Measurements from ENCODE around the gene MCCD1. TPM values are rescaled to one million over a fixed set of nuclear protein-coding genes. Genes with fewer than 3 reads are reported as not detected.

Gene MCCD1
- not detected in 5 replicates for total RNA-seq (2022; extraction: Qiagen RNA extraction)

DNA sequence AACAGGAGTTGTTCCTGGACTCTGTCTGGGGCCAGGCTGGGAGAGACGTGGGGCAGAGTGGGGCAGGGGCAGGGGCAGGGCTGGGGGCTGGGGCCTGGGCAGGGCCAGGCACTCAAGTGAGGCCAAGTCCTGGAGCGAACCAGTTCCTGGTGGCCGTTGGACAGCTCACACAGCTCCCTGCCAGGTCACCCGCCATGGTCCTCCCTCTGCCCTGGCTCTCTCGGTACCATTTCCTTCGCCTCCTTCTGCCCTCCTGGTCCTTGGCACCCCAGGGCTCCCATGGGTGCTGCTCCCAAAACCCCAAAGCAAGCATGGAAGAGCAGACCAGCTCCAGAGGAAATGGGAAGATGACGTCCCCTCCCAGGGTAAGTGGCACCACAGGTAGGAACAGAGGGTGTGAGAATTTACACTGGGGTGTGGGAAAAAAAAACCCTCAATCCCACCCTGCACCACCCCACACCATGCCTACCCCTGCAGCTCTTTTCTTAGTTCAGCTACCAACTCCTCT lies at the start of gene MCCD1:
Gene MCCD1 (plus strand): TSS at position 142 of the 508 bp plus-strand sequence. CDS start 53 bp downstream, at position 195.

DNA sequence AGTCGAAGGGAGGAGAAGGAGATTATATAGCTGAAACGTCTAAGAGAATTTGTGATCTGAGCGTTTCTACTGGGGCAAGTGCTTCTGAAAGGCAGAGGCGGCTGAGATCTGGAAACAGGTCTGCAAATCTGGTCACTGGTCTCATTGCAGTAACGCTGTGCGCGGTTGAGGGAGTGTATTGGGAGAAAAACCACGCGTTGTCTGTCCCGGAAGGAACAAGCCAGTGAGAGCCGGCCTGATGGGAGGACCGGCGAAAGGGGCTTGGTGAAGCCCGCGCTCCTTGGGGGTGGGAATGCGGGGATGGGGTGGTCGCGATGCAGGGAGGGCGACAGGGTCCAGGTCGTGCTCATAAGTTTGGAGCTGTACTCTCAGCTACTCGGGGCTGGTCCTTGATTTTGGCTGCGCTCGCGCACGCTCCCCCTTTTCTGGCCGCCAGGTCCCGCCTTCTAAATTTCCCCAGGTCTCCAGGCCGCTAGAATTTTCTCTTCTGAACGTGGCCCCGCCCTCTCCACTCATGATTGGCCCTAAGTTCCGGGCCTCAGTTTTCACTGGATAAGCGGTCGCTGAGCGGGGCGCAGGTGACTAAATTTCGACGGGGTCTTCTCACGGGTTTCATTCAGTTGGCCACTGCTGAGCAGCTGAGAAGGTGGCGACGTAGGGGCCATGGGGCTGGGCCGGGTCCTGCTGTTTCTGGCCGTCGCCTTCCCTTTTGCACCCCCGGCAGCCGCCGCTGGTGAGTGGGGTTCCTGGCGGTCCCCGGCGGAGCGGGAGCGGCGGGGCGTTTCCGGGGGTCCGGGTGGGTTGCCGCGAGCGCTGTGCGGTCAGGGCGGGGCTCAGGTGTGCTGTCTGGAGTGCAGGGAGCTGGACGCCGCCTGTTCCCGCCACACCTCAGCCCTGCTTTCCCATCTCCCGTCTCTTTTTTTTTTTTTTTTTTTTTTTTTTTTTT lies 31.0 kb upstream of the MCCD1 start, which contains the start of gene MICB:
Gene MICB (plus strand): TSS at position 615 of the 946 bp plus-strand sequence. CDS start 49 bp downstream, at position 664.

DNA sequence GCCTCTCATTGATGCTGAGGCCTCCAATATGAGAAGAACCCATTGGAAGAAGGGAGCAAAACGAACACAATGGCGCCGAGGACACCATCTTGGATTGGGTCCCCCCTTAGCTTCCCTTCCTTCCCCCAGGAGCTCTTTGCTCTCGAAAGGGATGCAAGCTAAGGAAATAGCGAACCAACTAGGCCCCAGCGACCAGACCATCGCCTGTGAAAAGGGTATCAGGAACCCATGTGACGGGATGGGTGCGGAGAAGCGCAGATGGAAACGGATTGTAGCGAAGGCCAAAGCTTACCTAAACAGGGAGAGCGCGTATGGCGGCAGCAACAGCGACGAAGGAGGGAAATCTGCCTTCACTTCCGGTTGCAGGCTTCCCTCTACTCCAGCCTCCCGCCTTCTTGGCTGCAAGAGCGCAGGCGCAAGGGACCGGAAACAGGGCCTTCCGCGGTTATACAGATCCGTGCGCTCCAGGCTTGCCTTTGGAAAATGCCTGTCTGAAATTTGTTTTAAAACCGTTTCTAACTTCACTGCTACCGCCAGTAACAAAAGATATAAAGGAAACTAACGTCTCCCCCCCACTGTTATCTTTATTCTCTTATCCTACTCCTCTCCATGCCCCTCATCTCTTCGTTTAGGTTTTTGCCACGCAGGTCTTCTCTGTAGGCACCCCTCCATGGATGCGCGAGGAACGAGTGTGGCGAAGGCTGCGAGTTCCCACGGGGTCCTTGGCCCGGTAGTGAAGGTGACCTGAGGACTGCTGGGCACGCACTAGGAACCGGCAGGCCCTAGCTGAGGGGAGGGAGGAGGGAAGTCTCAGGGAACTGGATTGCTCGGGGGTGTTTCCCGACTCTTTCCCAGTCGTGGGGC lies 13.1 kb downstream of the MCCD1 start, which contains the start of gene DDX39B:
Gene DDX39B (minus strand): TSS at position 346 of the 864 bp plus-strand sequence. CDS start 1,471 bp downstream, outside the sequence.

GRCh38 chr6:31546339-31546957 lies 17.7 kb downstream of the MCCD1 start, which contains the start of gene ATP6V1G2:
TSS of gene ATP6V1G2 (minus strand) at chr6:31546608. CDS start at chr6:31546559, 49 bp downstream.

GRCh38 chr6:31546958-31547726 lies 18.4 kb downstream of the MCCD1 start, which contains the start of gene NFKBIL1:
TSS of gene NFKBIL1 (plus strand) at chr6:31547608. CDS start at chr6:31547695, 87 bp downstream.

DNA sequence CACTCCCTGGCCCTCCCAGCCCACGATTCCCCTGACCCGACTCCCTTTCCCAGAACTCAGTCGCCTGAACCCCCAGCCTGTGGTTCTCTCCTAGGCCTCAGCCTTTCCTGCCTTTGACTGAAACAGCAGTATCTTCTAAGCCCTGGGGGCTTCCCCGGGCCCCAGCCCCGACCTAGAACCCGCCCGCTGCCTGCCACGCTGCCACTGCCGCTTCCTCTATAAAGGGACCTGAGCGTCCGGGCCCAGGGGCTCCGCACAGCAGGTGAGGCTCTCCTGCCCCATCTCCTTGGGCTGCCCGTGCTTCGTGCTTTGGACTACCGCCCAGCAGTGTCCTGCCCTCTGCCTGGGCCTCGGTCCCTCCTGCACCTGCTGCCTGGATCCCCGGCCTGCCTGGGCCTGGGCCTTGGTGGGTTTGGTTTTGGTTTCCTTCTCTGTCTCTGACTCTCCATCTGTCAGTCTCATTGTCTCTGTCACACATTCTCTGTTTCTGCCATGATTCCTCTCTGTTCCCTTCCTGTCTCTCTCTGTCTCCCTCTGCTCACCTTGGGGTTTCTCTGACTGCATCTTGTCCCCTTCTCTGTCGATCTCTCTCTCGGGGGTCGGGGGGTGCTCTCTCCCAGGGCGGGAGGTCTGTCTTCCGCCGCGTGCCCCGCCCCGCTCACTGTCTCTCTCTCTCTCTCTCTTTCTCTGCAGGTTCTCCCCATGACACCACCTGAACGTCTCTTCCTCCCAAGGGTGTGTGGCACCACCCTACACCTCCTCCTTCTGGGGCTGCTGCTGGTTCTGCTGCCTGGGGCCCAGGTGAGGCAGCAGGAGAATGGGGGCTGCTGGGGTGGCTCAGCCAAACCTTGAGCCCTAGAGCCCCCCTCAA lies 43.5 kb downstream of the MCCD1 start, which contains the start of gene LTA:
Gene LTA (plus strand): TSS at position 249 of the 871 bp plus-strand sequence. CDS start 454 bp downstream, at position 703.

DNA sequence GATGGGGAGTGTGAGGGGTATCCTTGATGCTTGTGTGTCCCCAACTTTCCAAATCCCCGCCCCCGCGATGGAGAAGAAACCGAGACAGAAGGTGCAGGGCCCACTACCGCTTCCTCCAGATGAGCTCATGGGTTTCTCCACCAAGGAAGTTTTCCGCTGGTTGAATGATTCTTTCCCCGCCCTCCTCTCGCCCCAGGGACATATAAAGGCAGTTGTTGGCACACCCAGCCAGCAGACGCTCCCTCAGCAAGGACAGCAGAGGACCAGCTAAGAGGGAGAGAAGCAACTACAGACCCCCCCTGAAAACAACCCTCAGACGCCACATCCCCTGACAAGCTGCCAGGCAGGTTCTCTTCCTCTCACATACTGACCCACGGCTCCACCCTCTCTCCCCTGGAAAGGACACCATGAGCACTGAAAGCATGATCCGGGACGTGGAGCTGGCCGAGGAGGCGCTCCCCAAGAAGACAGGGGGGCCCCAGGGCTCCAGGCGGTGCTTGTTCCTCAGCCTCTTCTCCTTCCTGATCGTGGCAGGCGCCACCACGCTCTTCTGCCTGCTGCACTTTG lies 46.7 kb downstream of the MCCD1 start, which contains the start of gene TNF:
Gene TNF (plus strand): TSS at position 231 of the 567 bp plus-strand sequence. CDS start 177 bp downstream, at position 408.

Other genes with a start within 250 kb of the MCCD1 start
- gene HLA-B, start 171.8 kb upstream of the MCCD1 start, total RNA-seq (2022; extraction: Qiagen RNA extraction) = 24.9 to 35.0 TPM (median 28.2 TPM) in 5 replicates
- 27.8 to 29.9 TPM (median 29.8 TPM) in 5 replicates for gene MICA, start 125.4 kb upstream of the MCCD1 start, total RNA-seq (2022; extraction: Qiagen RNA extraction)
- 6.1 to 7.7 TPM (median 7.3 TPM) in 5 replicates for gene MICB, start 30.8 kb upstream of the MCCD1 start, total RNA-seq (2022; extraction: Qiagen RNA extraction)
- 331 to 435 TPM (median 353 TPM) in 5 replicates for gene DDX39B, start 13.0 kb downstream of the MCCD1 start, total RNA-seq (2022; extraction: Qiagen RNA extraction)
- gene ATP6V1G2, start 17.6 kb downstream of the MCCD1 start, total RNA-seq (2022; extraction: Qiagen RNA extraction) = 0.46 to 0.93 TPM (median 0.67 TPM) in 5 replicates
- 9.7 to 12.5 TPM (median 11.6 TPM) in 5 replicates for gene NFKBIL1, start 18.6 kb downstream of the MCCD1 start, total RNA-seq (2022; extraction: Qiagen RNA extraction)
- 0.07 to 0.31 TPM (median 0.13 TPM) in 3 of 5 replicates, not detected in the others for gene LTA, start 43.3 kb downstream of the MCCD1 start, total RNA-seq (2022; extraction: Qiagen RNA extraction)
- 0.08 to 0.12 TPM in 2 of 5 replicates, not detected in the others for gene TNF, start 46.6 kb downstream of the MCCD1 start, total RNA-seq (2022; extraction: Qiagen RNA extraction)
- 0.29 to 0.47 TPM (median 0.38 TPM) in 5 replicates for gene LTB, start 53.5 kb downstream of the MCCD1 start, total RNA-seq (2022; extraction: Qiagen RNA extraction)
- gene LST1, start 57.3 kb downstream of the MCCD1 start, total RNA-seq (2022; extraction: Qiagen RNA extraction) = 0.37 TPM in 1 of 5 replicates, not detected in the others
- gene NCR3, start 64.0 kb downstream of the MCCD1 start, total RNA-seq (2022; extraction: Qiagen RNA extraction) = not detected in 5 replicates
- gene AIF1, start 86.3 kb downstream of the MCCD1 start, total RNA-seq (2022; extraction: Qiagen RNA extraction) = not detected in 5 replicates
- gene PRRC2A, start 91.8 kb downstream of the MCCD1 start, total RNA-seq (2022; extraction: Qiagen RNA extraction) = 76.6 to 89.9 TPM (median 84.4 TPM) in 5 replicates
- gene BAG6, start 123.7 kb downstream of the MCCD1 start, total RNA-seq (2022; extraction: Qiagen RNA extraction) = 129 to 143 TPM (median 133 TPM) in 5 replicates
- 2.9 to 3.8 TPM (median 3.4 TPM) in 5 replicates for gene APOM, start 126.9 kb downstream of the MCCD1 start, total RNA-seq (2022; extraction: Qiagen RNA extraction)
- gene C6orf47, start 131.8 kb downstream of the MCCD1 start, total RNA-seq (2022; extraction: Qiagen RNA extraction) = 10.1 to 14.9 TPM (median 12.4 TPM) in 5 replicates
- gene GPANK1, start 136.0 kb downstream of the MCCD1 start, total RNA-seq (2022; extraction: Qiagen RNA extraction) = 9.3 to 11.4 TPM (median 11.1 TPM) in 5 replicates
- 154 to 183 TPM (median 177 TPM) in 5 replicates for gene CSNK2B, start 137.1 kb downstream of the MCCD1 start, total RNA-seq (2022; extraction: Qiagen RNA extraction)
- 3.4 to 4.7 TPM (median 3.9 TPM) in 5 replicates for gene LY6G5B, start 141.0 kb downstream of the MCCD1 start, total RNA-seq (2022; extraction: Qiagen RNA extraction)
- 0.75 to 2.1 TPM (median 1.5 TPM) in 5 replicates for gene LY6G5C, start 152.1 kb downstream of the MCCD1 start, total RNA-seq (2022; extraction: Qiagen RNA extraction)
- gene ABHD16A, start 174.4 kb downstream of the MCCD1 start, total RNA-seq (2022; extraction: Qiagen RNA extraction) = 15.0 to 19.1 TPM (median 17.0 TPM) in 5 replicates
- not detected in 5 replicates for gene LY6G6F, start 177.9 kb downstream of the MCCD1 start, total RNA-seq (2022; extraction: Qiagen RNA extraction)
- gene LY6G6D, start 186.4 kb downstream of the MCCD1 start, total RNA-seq (2022; extraction: Qiagen RNA extraction) = not detected in 5 replicates
- gene LY6G6C, start 192.8 kb downstream of the MCCD1 start, total RNA-seq (2022; extraction: Qiagen RNA extraction) = 0.13 to 0.18 TPM in 2 of 5 replicates, not detected in the others
- not detected in 5 replicates for gene MPIG6B, start 194.4 kb downstream of the MCCD1 start, total RNA-seq (2022; extraction: Qiagen RNA extraction)
- gene DDAH2, start 200.3 kb downstream of the MCCD1 start, total RNA-seq (2022; extraction: Qiagen RNA extraction) = 25.9 to 32.1 TPM (median 29.2 TPM) in 5 replicates
- gene CLIC1, start 207.6 kb downstream of the MCCD1 start, total RNA-seq (2022; extraction: Qiagen RNA extraction) = 475 to 491 TPM (median 481 TPM) in 5 replicates
- 10.7 to 15.7 TPM (median 13.4 TPM) in 5 replicates for gene MSH5, start 211.0 kb downstream of the MCCD1 start, total RNA-seq (2022; extraction: Qiagen RNA extraction)
- 2.6 to 4.9 TPM (median 3.2 TPM) in 5 replicates for gene SAPCD1, start 233.7 kb downstream of the MCCD1 start, total RNA-seq (2022; extraction: Qiagen RNA extraction)
- gene VWA7, start 248.4 kb downstream of the MCCD1 start, total RNA-seq (2022; extraction: Qiagen RNA extraction) = 1.1 to 1.7 TPM (median 1.5 TPM) in 5 replicates

All from A549 treated with Hydrocortisone at 1 μM for 4 hours (cell line).